ENCODE data around the gene TRAPPC5.

Gene TRAPPC5

DNA sequence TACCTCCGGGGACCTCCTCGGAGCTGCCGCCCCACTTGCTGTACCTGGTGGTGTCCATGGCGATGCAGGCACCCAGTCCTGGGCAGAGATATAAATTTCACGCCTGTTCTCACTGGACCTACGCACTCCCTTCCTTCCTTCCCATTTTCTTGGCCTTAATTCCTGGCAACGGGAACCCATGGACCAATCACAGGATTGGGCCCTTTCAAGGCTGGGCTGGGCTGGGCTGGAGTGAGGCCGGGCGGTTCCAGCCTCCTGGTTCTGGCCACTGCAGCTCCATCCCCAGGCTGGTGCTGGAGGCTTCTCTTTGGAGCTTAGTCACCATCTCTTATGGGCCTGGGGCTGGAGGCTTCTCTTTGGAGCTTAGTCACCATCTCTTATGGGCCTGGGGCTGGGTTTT is 51.4 kb downstream of the TRAPPC5 start, which contains the start of gene CLEC4G:
Gene CLEC4G (minus strand): TSS at position 66 of the 400 bp plus-strand sequence. CDS start 8 bp downstream, at position 58.
- no peak for DNase-seq

DNA sequence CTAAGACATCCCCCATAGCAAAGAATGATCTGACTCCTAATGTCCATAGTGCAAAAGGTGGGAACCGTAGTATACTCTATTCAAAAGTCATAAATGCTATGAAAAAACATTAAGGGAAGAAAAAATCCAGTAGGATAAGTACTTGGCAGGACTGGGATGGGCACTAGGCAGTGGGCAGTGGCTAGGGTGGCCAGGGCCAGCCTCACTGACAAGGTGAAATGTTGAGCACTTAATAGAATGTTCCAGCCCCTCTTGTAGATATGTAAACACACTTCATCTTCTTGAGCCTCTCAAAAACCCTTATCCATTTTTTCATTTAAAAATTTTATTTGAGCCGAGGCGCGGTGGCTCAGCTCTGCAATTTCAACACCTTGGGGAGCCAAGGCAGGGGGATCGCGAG is 52.7 kb downstream of the TRAPPC5 start:
- DNase-seq = no peak

DNA sequence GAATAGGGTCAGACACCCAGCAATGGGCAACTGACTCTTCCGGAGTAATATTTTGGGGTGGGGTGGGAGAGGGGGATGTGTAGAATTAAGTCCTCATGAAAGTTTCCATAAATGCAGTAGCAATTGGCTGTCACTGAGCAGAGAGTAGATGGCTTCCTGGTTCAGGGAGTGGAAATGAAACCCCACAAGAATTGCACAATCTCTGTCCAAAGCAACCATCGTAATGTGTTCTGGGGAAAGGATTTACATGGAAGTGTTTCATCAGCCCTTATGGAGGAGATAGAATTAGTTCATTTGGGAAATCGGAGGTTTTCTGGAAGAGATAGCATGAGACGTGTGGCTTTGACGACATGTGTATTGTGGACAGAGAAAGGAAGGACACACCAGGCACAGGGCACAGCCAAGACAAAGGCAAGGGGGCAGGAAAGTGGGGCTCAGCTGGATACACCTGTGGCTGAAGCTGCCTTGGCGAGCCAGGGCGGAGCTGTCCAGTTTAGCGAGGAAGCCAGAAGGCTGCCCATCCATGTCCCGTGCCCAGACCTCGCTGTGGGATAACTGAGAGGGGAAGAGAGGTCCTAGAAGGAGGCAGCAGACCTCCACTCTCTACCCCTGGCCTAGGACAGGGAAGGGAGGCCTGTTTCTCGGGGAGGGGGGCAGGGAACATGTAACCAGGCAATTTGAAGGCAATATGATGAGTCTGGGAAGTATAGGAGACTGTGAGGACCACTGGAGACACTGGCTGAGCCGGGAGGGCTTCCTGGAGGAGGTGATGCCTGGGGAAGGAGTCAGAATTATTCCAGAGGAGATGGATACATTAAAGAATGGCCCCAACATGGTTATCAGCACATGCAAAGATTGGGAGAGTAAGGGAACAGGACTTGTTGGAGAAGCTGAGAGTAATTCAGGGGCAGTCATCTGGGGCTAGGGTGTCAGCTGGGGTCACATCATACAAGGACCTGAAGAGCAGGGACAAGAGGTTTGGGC is 53.9 kb downstream of the TRAPPC5 start:
- peak; percentile 75 to 90 (median 82) for DNase-seq

DNA sequence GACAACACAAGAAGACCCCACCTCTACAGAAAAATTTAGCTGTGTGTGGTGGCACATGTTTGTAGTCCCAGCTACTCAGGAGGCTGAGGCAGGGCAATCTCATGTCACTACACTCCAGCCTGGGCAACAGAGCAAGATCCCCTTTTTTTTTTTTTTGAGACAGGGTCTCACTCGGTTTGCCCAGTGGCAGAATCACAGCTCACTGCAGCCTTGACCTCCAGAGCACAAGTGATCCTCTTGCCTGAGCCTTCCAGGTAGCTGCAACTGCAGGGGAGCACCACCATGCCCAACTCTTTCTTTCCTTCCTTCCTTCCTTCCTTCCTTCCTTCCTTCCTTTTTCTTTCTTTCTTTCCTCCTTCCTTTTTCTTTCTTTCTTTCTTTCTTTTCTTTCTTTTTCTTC is 55.5 kb downstream of the TRAPPC5 start:
- no peak for DNase-seq

DNA sequence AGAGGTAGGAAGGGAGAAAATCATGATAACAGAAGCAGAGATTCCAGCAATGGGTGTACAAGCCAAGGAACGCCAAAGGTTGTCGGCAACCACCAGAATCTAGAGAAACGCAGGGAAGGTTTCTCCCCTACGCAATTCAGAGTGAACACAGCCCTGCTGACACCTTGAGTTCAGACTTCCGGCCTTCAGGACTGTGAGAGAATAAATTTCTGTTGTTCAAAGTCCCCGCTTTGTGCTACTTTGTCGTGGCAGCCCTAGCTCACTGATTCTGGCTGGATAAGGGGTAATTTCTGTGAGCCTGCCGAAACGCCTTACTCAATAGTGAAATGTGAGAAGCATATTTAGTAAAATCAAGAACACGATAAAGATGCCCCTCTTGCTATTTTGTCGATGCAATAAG is 56.6 kb downstream of the TRAPPC5 start:
- DNase-seq = no peak

Measured in suppressor macrophage (primary cell).